Measurements from ENCODE around the gene ZNF736. TPM values are rescaled to one million over a fixed set of nuclear protein-coding genes. Genes with fewer than 3 reads are reported as not detected.

The ZNF736 gene
- total and polyA plus RNA-seq, 2 of the 8 experiments (the other 6 are each of a cell fraction or from before 2014, with no cell fraction given): not detected

DNA sequence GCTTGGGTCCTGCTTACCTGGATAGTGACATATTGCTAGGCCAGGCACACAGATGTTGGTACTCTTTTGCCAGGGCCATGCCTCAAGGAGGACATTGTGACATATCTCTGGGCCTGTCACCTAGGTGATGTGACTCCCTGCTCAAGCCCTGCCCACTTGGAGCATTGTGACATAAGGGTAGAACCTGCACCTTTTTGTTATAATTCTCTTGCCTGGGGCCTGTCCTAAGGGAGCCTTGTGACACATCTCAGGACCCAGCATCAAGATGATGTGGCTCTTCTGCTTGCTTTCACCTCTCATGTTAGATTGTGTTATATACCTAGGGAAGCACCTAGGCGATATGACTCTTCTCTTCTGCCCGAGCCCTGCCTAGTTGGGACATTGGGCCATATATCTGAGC lies 57.4 kb downstream of the ZNF736 start:
- Histone ChIP-seq H3K79me1 (ENCODE audit: low read depth, low read length) (no peaks in the 10 kb centered on the region), H3K9ac (replicated peaks in 1 of 4; ENCODE audit: extremely low read depth in 1 of 4, low read depth in 3 of 4, low read length in 3 of 4) (no peak overlapping the region), H2AK5ac (ENCODE audit: low read depth, low read length) (no peak overlapping the region), H4K20me1 (replicated peaks in 1 of 2; ENCODE audit: control insufficient read depth in 1 of 2, insufficient read depth in 2 of 2, low read length in 2 of 2) (no peaks in the 10 kb centered on the region), H3K4ac (replicated peaks; ENCODE audit: insufficient read length, low read depth, low read length) (no peak overlapping the region), H3K18ac (ENCODE audit: extremely low read depth, low read length) (no peak overlapping the region), H2BK15ac (ENCODE audit: low read length) (no peak overlapping the region), H4K8ac (ENCODE audit: extremely low read depth, insufficient read depth, low read length) (no peak overlapping the region), H2BK120ac (replicated peaks; ENCODE audit: low read depth, low read length) (no peak overlapping the region), H3K36me3 (ENCODE audit: control insufficient read depth in 2 of 4, insufficient read depth in 4 of 4, low read length in 3 of 4) (peaks cover 0 to 2% (median 0%) of the 10 kb centered on the region in 4 experiments; a peak in 1 of 8 replicates), H3K9me3 (ENCODE audit: insufficient read depth in 2 of 2, low read depth in 1 of 2, low read length in 1 of 2) (peaks cover 65 to 94% of the 10 kb centered on the region in 2 experiments), H3K79me2 (ENCODE audit: control insufficient read depth in 1 of 2, insufficient read depth in 2 of 2, low read length in 2 of 2) (no peaks in the 10 kb centered on the region), H3K27me3 (replicated peaks in 1 of 4; ENCODE audit: control insufficient read depth in 3 of 4, extremely low read depth in 1 of 4, insufficient read depth in 3 of 4, low read length in 3 of 4) (no peaks in the 10 kb centered on the region), H3K4me2 (ENCODE audit: insufficient read depth in 1 of 2, low read depth in 2 of 2, low read length in 2 of 2) (no peak overlapping the region), H3K14ac (ENCODE audit: insufficient read length) (no peak overlapping the region), H2BK5ac (ENCODE audit: low read depth, low read length) (no peak overlapping the region), H2BK12ac (ENCODE audit: low read depth, low read length) (no peak overlapping the region), H3K23ac (ENCODE audit: insufficient read length) (no peak overlapping the region), H3K56ac (replicated peaks; ENCODE audit: insufficient read length, low read depth, low read length) (no peak overlapping the region), H4K5ac (ENCODE audit: insufficient read length, low read depth, low read length) (no peak overlapping the region), H3K4me1 (replicated peaks in 1 of 4; ENCODE audit: control insufficient read depth in 3 of 4, insufficient read depth in 4 of 4, low read length in 3 of 4) (no peaks in the 10 kb centered on the region), H4K91ac (replicated peaks; ENCODE audit: insufficient read length, low read length) (no peak overlapping the region), H3K27ac (ENCODE audit: low read depth, low read length) (no peak overlapping the region), H2AFZ (ENCODE audit: low read length) (no peak overlapping the region), H3K4me3 (ENCODE audit: extremely low read depth in 1 of 4, insufficient read depth in 2 of 4, low read depth in 3 of 4, low read length in 4 of 4) (no peak overlapping the region), H3K23me2 (ENCODE audit: low read depth, low read length) (no peaks in the 10 kb centered on the region), H2BK20ac (ENCODE audit: low read length) (no peak overlapping the region)
- FAIRE-seq (no peak), DNase-seq (ENCODE audit: low read depth in 1 of 2, low spot score in 2 of 2) (no peak)
- no peak for TF ChIP-seq HDAC6 (IDR thresholded peaks at IDR 0.05; ENCODE audit: low read depth, low read length)
- no peak for TF ChIP-seq SP2 (IDR thresholded peaks at IDR 0.05; ENCODE audit: low read length)
- no peak for TF ChIP-seq KDM1A (IDR thresholded peaks at IDR 0.05; ENCODE audit: borderline replicate concordance, low read length)
- TF ChIP-seq CEBPB (IDR thresholded peaks at IDR 0.05; ENCODE audit: low read depth, low read length): no peak
- no peak for TF ChIP-seq SIN3A (conservative IDR thresholded peaks at IDR 0.05 in 1 of 2, IDR thresholded peaks at IDR 0.05 in 1 of 2; ENCODE audit: low read depth in 1 of 2, low read length in 2 of 2)
- TF ChIP-seq GTF2F1 (IDR thresholded peaks at IDR 0.05; ENCODE audit: borderline replicate concordance, low read depth, low read length): no peak
- ChIA-PET CTCF (ENCODE audit: partially characterized antibody) (no interaction called here), POLR2A (ENCODE audit: partially characterized antibody) (no interaction called here)
- 71% methylated on average over 2 of the region's 2 CpGs; no CpG with 5 or more reads in 1 of the 2 experiments for WGBS, 2 experiments (ENCODE audit: extremely low coverage in 1 of 2, insufficient coverage in 1 of 2, insufficient read length in 1 of 2, insufficient replicate concordance in 2 of 2, low coverage in 1 of 2, low lambda C conversion rate in 2 of 2, missing lambda C conversion rate in 1 of 2)

All from H1 (cell line).